ENCODE results near the gene CDK1. TPM values are rescaled to one million over a fixed set of nuclear protein-coding genes. Genes with fewer than 3 reads are reported as not detected.
A peak's percentile ranks its signal among the peaks of the same experiment; 100 is the strongest.

CDK1 gene
- total and polyA plus RNA-seq, 5 donors from 2014 or later, result 2.1 to 7.8 (median 3.6) TPM

DNA sequence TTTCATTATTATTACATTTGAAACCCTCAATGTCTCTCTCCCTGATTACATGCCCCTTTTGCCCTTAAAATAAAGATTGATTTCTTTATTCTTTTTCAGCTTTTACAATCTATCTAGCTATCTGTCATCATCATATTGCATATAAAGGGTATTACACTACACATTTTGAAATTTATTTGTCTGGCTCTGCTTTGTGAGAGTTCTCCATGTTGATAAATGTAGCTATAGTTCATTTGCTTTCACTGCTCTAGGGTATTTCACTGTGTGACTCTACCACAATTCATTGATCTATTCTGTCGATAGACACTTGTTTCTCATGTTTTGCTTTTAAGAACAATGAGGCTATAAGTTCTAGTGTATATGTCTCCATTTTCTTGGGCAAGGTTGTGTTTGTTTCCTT, 25.6 kb downstream of the CDK1 start:
- Mint-ChIP-seq H3K27me3 (no peaks in the 10 kb centered on the region), H3K9me3 (peaks cover 0 to 2% (median 0%) of the 10 kb centered on the region in 7 donors), H3K27ac (no peak overlapping the region), H3K4me3 (no peak overlapping the region), H3K36me3 (no peaks in the 10 kb centered on the region), H3K4me1 (peaks cover 0 to 2% (median 0%) of the 10 kb centered on the region in 4 donors)
- DNase-seq, result no peak
- no peak overlapping the region for H3K27ac ChIP-seq (ENCODE audit: insufficient read depth, low read length, poor library complexity, severe bottlenecking)
- no peak for ATAC-seq (ENCODE audit: low read depth in 2 of 2)
- no peaks in the 10 kb centered on the region for H3K9me3 ChIP-seq (ENCODE audit: control insufficient read depth in 2 of 2, low read length in 2 of 2)
- H3K4me1 ChIP-seq (ENCODE audit: control insufficient read depth, insufficient read depth, low read length, poor library complexity, severe bottlenecking), result no peaks in the 10 kb centered on the region
- H3K27me3 ChIP-seq (ENCODE audit: control insufficient read depth, insufficient read depth, low read length), result no peaks in the 10 kb centered on the region
- H3K36me3 ChIP-seq (ENCODE audit: control insufficient read depth, insufficient read depth, low read length), result no peaks in the 10 kb centered on the region
- no peak overlapping the region for H3K4me3 ChIP-seq (ENCODE audit: low read depth, low read length)

DNA sequence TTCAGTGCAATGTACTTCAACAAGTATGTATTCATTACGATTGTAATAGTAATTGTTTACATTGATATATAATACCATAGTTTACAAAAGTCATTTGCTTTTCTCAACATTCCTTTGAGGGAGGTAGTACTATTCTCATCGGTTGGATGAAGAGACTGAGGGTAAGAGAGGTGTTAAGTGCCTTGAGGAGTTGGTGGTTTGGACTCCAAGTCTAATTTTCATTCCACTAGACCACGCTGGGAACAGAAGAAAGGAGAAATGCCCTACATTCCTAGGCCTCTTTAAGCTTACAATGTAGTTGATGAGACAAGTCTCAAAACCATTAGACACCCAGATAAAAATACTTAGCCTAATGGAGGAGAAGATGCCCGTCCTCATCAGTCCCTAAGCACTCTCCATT, 28.6 kb downstream of the CDK1 start:
- Mint-ChIP-seq H3K9me3 (no peaks in the 10 kb centered on the region), H3K27me3 (no peaks in the 10 kb centered on the region), H3K27ac (no peak overlapping the region), H3K36me3 (no peaks in the 10 kb centered on the region), H3K4me1 (peaks cover 0 to 2% (median 0%) of the 10 kb centered on the region in 4 donors), H3K4me3 (no peak overlapping the region)
- DNase-seq, result no peak
- no peak overlapping the region for H3K27ac ChIP-seq (ENCODE audit: insufficient read depth, low read length, poor library complexity, severe bottlenecking)
- H3K4me1 ChIP-seq (ENCODE audit: control insufficient read depth, insufficient read depth, low read length, poor library complexity, severe bottlenecking), result no peaks in the 10 kb centered on the region
- no peak for ATAC-seq (ENCODE audit: low read depth in 2 of 2)
- H3K9me3 ChIP-seq (ENCODE audit: control insufficient read depth in 2 of 2, low read length in 2 of 2), result no peaks in the 10 kb centered on the region
- no peaks in the 10 kb centered on the region for H3K36me3 ChIP-seq (ENCODE audit: control insufficient read depth, insufficient read depth, low read length)
- no peaks in the 10 kb centered on the region for H3K27me3 ChIP-seq (ENCODE audit: control insufficient read depth, insufficient read depth, low read length)
- H3K4me3 ChIP-seq (ENCODE audit: low read depth, low read length), result no peak overlapping the region

DNA sequence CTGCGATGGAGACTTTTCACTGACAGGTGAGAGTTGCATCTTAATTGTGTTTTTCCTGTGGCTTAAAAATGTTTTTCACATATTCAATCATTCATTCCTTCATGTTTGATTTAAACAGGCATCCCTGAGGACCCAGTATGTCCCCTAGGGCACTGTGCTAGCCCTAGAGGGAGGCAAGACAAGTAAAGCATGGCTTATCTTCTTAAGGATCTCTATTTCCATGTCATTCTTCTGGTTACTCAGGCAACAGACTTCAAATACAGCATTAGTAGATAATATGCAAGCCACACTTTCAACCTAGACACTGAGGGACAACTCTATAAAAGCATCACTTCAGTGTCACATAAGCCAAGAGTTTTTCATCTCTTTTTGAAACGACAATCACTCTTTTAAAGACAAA, 29.2 kb downstream of the CDK1 start:
- Histone ChIP-seq H3K36me3 (ENCODE audit: control insufficient read depth, insufficient read depth, low read length) (no peaks in the 10 kb centered on the region), H3K27ac (ENCODE audit: insufficient read depth, low read length, poor library complexity, severe bottlenecking) (no peak overlapping the region), H3K4me1 (ENCODE audit: control insufficient read depth, insufficient read depth, low read length, poor library complexity, severe bottlenecking) (no peaks in the 10 kb centered on the region), H3K9me3 (ENCODE audit: control insufficient read depth in 2 of 2, low read length in 2 of 2) (no peaks in the 10 kb centered on the region), H3K4me3 (ENCODE audit: low read depth, low read length) (no peak overlapping the region), H3K27me3 (ENCODE audit: control insufficient read depth, insufficient read depth, low read length) (no peaks in the 10 kb centered on the region)
- Mint-ChIP-seq H3K9me3 (no peaks in the 10 kb centered on the region), H3K36me3 (no peaks in the 10 kb centered on the region), H3K4me1 (peaks cover 0 to 2% (median 0%) of the 10 kb centered on the region in 4 donors), H3K4me3 (no peak overlapping the region), H3K27me3 (no peaks in the 10 kb centered on the region), H3K27ac (no peak overlapping the region)
- ATAC-seq (ENCODE audit: low read depth in 2 of 2) (no peak), DNase-seq (no peak)

DNA sequence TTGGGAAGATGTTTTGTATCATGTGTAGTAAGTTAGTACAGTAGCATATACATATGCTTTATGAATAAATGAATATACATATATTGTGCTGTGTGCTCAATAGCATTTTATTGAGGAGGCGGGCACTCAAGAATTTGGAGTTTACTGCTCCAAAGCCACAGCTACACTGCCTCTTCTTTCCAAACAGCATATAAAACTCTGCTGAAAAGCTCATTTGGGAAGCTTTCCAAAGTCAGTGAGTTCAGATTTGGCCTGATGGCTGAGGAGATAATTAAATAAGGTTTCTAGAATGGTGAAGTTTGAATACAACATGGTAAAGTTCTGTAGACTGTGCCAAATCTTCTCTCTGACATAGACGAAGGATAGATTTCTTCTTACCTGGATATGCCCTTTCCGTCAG, 29.8 kb downstream of the CDK1 start:
- peaks cover 0 to under 1% (median 0%) of the 10 kb centered on the region in 7 donors for H3K9me3 Mint-ChIP-seq
- H3K36me3 Mint-ChIP-seq, result no peaks in the 10 kb centered on the region
- Histone ChIP-seq H3K36me3 (ENCODE audit: control insufficient read depth, insufficient read depth, low read length) (no peaks in the 10 kb centered on the region), H3K4me3 (ENCODE audit: low read depth, low read length) (no peak overlapping the region), H3K27ac (ENCODE audit: insufficient read depth, low read length, poor library complexity, severe bottlenecking) (no peak overlapping the region), H3K27me3 (ENCODE audit: control insufficient read depth, insufficient read depth, low read length) (no peaks in the 10 kb centered on the region), H3K4me1 (ENCODE audit: control insufficient read depth, insufficient read depth, low read length, poor library complexity, severe bottlenecking) (no peaks in the 10 kb centered on the region), H3K9me3 (ENCODE audit: control insufficient read depth in 2 of 2, low read length in 2 of 2) (no peaks in the 10 kb centered on the region)
- ATAC-seq (ENCODE audit: low read depth in 2 of 2) (no peak), DNase-seq (no peak)
- H3K27ac Mint-ChIP-seq, result no peak overlapping the region
- H3K4me1 Mint-ChIP-seq, result peaks cover 0 to 1% (median 0%) of the 10 kb centered on the region in 4 donors
- H3K27me3 Mint-ChIP-seq, result no peaks in the 10 kb centered on the region
- no peak overlapping the region for H3K4me3 Mint-ChIP-seq

DNA sequence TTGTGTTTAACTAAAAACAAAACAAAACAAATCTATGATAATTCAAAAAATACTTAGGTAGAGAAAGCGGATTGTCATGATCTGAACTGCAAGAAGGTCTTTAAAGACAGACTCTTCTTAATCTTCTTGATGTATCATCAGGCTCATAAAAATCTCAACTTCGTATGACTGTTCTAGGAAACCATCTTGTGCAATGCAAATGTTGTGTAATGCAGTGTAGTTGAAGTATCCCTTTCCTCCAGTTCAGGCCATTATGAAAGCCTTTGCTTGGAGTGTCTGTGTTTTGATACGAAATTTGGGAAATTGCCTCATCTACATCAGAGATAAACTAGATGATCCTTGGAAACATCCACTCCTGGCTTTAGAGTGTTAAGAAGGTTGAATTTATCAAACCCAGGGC, 30.9 kb downstream of the CDK1 start:
- no peak overlapping the region for H3K27ac Mint-ChIP-seq
- H3K4me1 Mint-ChIP-seq, result no peaks in the 10 kb centered on the region
- no peak for ATAC-seq (ENCODE audit: low read depth in 2 of 2)
- Histone ChIP-seq H3K27me3 (ENCODE audit: control insufficient read depth, insufficient read depth, low read length) (no peaks in the 10 kb centered on the region), H3K9me3 (ENCODE audit: control insufficient read depth in 2 of 2, low read length in 2 of 2) (no peaks in the 10 kb centered on the region), H3K4me3 (ENCODE audit: low read depth, low read length) (no peak overlapping the region), H3K4me1 (ENCODE audit: control insufficient read depth, insufficient read depth, low read length, poor library complexity, severe bottlenecking) (no peaks in the 10 kb centered on the region), H3K36me3 (ENCODE audit: control insufficient read depth, insufficient read depth, low read length) (no peaks in the 10 kb centered on the region), H3K27ac (ENCODE audit: insufficient read depth, low read length, poor library complexity, severe bottlenecking) (no peak overlapping the region)
- no peaks in the 10 kb centered on the region for H3K36me3 Mint-ChIP-seq
- no peak overlapping the region for H3K4me3 Mint-ChIP-seq
- H3K9me3 Mint-ChIP-seq, result peaks cover 0 to 1% (median 0%) of the 10 kb centered on the region in 7 donors
- no peak for DNase-seq
- no peaks in the 10 kb centered on the region for H3K27me3 Mint-ChIP-seq

DNA sequence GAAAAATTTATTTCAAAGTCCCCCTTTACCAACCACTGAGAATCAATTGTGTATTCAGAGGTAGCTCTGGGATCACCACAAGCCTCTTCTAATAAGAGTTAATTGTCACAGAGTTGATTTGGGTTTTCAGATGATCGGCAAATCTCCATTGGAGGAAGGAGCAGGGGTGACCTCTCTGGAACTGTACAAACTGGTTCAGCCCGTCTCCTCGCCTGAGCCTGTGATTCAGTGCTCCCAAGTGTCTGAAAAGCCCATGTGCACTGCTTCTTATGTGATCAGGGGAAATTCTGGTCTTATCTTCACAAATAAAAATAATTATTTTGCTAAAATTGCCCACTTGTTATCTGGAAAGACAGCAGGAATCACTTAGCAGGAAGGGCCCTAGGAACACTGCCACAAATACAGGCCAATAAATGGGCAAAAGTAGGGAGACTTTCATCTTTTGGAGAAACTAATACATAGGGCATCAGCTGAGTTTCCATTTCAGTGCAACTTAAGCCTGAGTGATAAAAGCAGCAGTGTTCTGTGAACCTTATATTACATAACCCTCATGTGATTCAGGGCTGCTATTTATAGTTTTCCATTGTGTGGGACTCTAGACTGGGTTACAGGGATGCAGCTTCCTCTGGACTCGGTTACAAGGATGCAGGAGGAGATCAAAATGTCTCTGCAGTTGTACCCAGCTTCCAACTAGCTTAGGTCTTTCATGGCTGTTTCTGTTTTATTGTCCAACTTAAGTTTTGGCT, 32.3 kb downstream of the CDK1 start:
- H3K9me3 ChIP-seq (ENCODE audit: control insufficient read depth in 2 of 2, low read length in 2 of 2), result no peaks in the 10 kb centered on the region
- no peak overlapping the region for H3K27ac ChIP-seq (ENCODE audit: insufficient read depth, low read length, poor library complexity, severe bottlenecking)
- no peaks in the 10 kb centered on the region for H3K36me3 ChIP-seq (ENCODE audit: control insufficient read depth, insufficient read depth, low read length)
- Mint-ChIP-seq H3K4me3 (no peak overlapping the region), H3K4me1 (no peaks in the 10 kb centered on the region), H3K9me3 (peaks cover 0 to 1% (median 0%) of the 10 kb centered on the region in 7 donors), H3K36me3 (no peaks in the 10 kb centered on the region), H3K27ac (no peak overlapping the region), H3K27me3 (no peaks in the 10 kb centered on the region)
- no peak for ATAC-seq (ENCODE audit: low read depth in 2 of 2)
- no peak overlapping the region for H3K4me3 ChIP-seq (ENCODE audit: low read depth, low read length)
- H3K4me1 ChIP-seq (ENCODE audit: control insufficient read depth, insufficient read depth, low read length, poor library complexity, severe bottlenecking), result no peaks in the 10 kb centered on the region
- no peaks in the 10 kb centered on the region for H3K27me3 ChIP-seq (ENCODE audit: control insufficient read depth, insufficient read depth, low read length)
- DNase-seq, result no peak

DNA sequence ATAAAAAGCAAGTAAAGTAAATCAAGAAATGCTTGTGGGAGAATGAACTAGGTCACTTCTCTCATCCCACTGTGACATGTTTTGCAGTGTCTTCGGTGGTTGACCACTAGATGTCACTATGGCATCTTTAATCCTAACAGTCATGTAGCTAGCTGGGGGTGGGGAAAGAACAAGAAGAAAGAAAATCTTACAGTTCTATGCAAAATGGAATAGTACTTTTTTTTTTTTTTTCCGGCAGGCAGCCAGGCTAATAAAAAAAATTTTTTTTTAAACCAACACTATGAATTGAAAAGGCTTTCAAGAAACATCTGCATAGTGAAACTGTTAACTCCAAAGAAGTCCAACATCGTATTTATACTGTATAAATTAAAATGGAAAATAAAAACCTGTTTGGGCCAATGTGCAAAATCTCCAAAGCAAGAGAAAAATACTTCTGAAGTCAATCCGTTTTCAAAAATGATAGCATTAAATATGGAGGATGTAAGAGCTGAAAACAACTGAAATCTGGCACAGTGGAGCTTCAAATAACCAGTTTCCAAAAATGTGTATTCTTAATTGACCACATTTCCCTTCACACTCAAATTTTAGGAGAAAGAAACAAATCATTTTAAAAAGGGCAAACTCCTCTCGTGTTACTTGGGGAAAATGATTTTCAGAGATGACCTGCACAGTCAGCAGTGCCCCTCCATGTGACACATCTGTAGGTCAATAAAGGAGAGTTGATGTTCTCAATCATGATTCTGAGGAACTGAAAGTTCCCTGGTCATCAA, 38.5 kb downstream of the CDK1 start:
- Histone ChIP-seq H3K4me1 (ENCODE audit: control insufficient read depth, insufficient read depth, low read length, poor library complexity, severe bottlenecking) (peaks cover 5% of the 10 kb centered on the region), H3K9me3 (ENCODE audit: control insufficient read depth in 2 of 2, low read length in 2 of 2) (no peaks in the 10 kb centered on the region), H3K4me3 (ENCODE audit: low read depth, low read length) (peak overlapping the region; percentile 21), H3K36me3 (ENCODE audit: control insufficient read depth, insufficient read depth, low read length) (no peaks in the 10 kb centered on the region), H3K27ac (ENCODE audit: insufficient read depth, low read length, poor library complexity, severe bottlenecking) (no peak overlapping the region), H3K27me3 (ENCODE audit: control insufficient read depth, insufficient read depth, low read length) (no peaks in the 10 kb centered on the region)
- DNase-seq, result peak; percentile 10 to 73 (median 53)
- Mint-ChIP-seq H3K9me3 (peaks cover 0 to 1% (median 0%) of the 10 kb centered on the region in 7 donors), H3K36me3 (no peaks in the 10 kb centered on the region), H3K4me1 (peaks cover 3 to 13% (median 4%) of the 10 kb centered on the region in 4 donors), H3K27ac (no peak overlapping the region), H3K4me3 (no peak overlapping the region), H3K27me3 (peaks cover 9% of the 10 kb centered on the region)
- ATAC-seq (ENCODE audit: low read depth in 2 of 2), result peak; percentile 68 to 70
